Measurements from ENCODE around the gene STAB2.

STAB2 gene

DNA sequence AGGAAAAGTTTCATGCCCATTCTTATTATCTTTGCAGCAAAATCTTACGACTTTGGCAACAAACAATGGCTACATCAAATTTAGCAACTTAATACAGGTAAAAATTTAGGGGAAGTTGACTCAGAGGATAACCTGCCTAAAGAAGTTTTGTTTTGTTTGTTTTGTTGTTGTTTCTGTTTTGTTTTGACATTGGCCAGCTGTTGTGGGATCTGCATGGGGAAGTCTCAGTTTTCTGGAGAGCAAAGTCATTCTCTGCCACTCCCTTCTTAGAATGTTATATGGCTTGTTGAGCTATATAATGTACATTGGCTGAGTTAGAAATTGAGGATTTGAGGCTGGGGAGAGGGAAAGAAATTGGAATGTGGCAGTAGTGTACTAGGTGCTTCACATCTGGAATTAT, 144.5 kb downstream of the STAB2 start:
- Histone ChIP-seq H3K9me2 (ENCODE audit: low read depth, low read length) (no peaks in the 10 kb centered on the region), H3K9me3 (ENCODE audit: low read length) (no peaks in the 10 kb centered on the region), H4K20me1 (ENCODE audit: insufficient read depth, low read length) (no peaks in the 10 kb centered on the region), H3K4me2 (ENCODE audit: low read length) (no peak overlapping the region), H3K27ac (ENCODE audit: low read depth, low read length, poor library complexity, severe bottlenecking) (no peak overlapping the region), H3F3A (ENCODE audit: insufficient read depth, low read length) (no peaks in the 10 kb centered on the region), H3K36me3 (ENCODE audit: insufficient read depth, low read length) (no peaks in the 10 kb centered on the region), H3K4me1 (ENCODE audit: insufficient read depth, low read length, severe bottlenecking) (no peaks in the 10 kb centered on the region), H3K79me2 (ENCODE audit: insufficient read depth, low read length) (no peaks in the 10 kb centered on the region), H3K27me3 (ENCODE audit: insufficient read depth, low read length) (no peaks in the 10 kb centered on the region), H2AFZ (ENCODE audit: low read length) (no peak overlapping the region), H3K4me3 (ENCODE audit: low read depth, low read length, poor library complexity, severe bottlenecking) (no peak overlapping the region), H3K9ac (ENCODE audit: low read length) (no peak overlapping the region)
- no peak for TF ChIP-seq EZH2 (IDR thresholded peaks at IDR 0.05; ENCODE audit: borderline replicate concordance, low read length)
- TF ChIP-seq, protein P1, sequence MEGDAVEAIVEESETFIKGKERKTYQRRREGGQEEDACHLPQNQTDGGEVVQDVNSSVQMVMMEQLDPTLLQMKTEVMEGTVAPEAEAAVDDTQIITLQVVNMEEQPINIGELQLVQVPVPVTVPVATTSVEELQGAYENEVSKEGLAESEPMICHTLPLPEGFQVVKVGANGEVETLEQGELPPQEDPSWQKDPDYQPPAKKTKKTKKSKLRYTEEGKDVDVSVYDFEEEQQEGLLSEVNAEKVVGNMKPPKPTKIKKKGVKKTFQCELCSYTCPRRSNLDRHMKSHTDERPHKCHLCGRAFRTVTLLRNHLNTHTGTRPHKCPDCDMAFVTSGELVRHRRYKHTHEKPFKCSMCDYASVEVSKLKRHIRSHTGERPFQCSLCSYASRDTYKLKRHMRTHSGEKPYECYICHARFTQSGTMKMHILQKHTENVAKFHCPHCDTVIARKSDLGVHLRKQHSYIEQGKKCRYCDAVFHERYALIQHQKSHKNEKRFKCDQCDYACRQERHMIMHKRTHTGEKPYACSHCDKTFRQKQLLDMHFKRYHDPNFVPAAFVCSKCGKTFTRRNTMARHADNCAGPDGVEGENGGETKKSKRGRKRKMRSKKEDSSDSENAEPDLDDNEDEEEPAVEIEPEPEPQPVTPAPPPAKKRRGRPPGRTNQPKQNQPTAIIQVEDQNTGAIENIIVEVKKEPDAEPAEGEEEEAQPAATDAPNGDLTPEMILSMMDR (IDR thresholded peaks at IDR 0.05; ENCODE audit: low read length): no peak

DNA sequence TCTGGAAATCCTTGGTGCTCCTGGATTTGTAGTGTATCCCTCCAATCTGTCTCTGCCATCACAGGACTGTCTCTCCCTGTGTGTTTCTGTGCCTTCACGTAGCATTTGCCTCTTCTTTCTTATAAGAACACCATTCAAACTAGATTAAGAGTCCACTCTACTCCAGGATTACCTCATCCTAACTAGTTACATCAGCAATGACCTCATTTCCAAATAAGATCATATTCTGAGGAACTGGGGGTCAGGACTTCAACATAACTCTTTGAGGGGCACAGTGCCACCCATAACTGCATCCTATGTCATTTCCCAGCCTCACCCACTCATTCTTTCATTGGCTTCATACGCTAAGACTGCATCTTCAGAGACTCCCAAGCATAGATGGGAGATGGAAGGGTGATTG, 147.8 kb downstream of the STAB2 start:
- H3K4me1 ChIP-seq (ENCODE audit: insufficient read depth, low read length, severe bottlenecking): no peaks in the 10 kb centered on the region
- H3K9me2 ChIP-seq (ENCODE audit: low read depth, low read length): no peaks in the 10 kb centered on the region
- H3K79me2 ChIP-seq (ENCODE audit: insufficient read depth, low read length): no peaks in the 10 kb centered on the region
- H3K27me3 ChIP-seq (ENCODE audit: insufficient read depth, low read length): no peaks in the 10 kb centered on the region
- H2AFZ ChIP-seq (ENCODE audit: low read length): no peak overlapping the region
- H3K4me3 ChIP-seq (ENCODE audit: low read depth, low read length, poor library complexity, severe bottlenecking): no peak overlapping the region
- H3K4me2 ChIP-seq (ENCODE audit: low read length): no peak overlapping the region
- no peaks in the 10 kb centered on the region for H4K20me1 ChIP-seq (ENCODE audit: insufficient read depth, low read length)
- no peaks in the 10 kb centered on the region for H3K9me3 ChIP-seq (ENCODE audit: low read length)
- TF ChIP-seq, protein P1 (IDR thresholded peaks at IDR 0.05; ENCODE audit: low read length): no peak
- no peak for TF ChIP-seq EZH2 (IDR thresholded peaks at IDR 0.05; ENCODE audit: borderline replicate concordance, low read length)
- H3K9ac ChIP-seq (ENCODE audit: low read length): no peak overlapping the region
- no peaks in the 10 kb centered on the region for H3K36me3 ChIP-seq (ENCODE audit: insufficient read depth, low read length)
- no peaks in the 10 kb centered on the region for H3F3A ChIP-seq (ENCODE audit: insufficient read depth, low read length)
- no peak overlapping the region for H3K27ac ChIP-seq (ENCODE audit: low read depth, low read length, poor library complexity, severe bottlenecking)

DNA sequence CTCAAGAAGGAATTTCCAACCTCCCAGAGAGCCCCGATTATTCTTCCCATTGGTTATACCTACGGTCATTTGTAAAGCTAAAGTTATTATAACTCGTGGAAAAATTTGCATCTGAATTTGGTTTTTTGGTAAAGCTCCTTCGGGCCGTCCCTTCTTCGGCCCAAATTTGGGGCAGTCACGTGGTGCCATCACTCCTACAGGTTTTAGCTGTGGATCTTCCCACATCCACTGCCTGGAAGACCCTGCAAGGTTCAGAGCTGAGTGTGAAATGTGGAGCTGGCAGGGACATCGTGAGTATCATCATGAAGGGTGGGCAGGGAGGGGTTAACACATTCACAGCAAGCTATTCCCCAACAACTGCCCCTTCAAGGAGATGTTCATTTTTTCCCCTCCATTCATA, 148.2 kb downstream of the STAB2 start:
- Histone ChIP-seq H3K9ac (ENCODE audit: low read length) (no peak overlapping the region), H3K27ac (ENCODE audit: low read depth, low read length, poor library complexity, severe bottlenecking) (no peak overlapping the region), H3K79me2 (ENCODE audit: insufficient read depth, low read length) (no peaks in the 10 kb centered on the region), H3K4me1 (ENCODE audit: insufficient read depth, low read length, severe bottlenecking) (no peaks in the 10 kb centered on the region), H3K4me2 (ENCODE audit: low read length) (no peak overlapping the region), H3F3A (ENCODE audit: insufficient read depth, low read length) (no peaks in the 10 kb centered on the region), H3K27me3 (ENCODE audit: insufficient read depth, low read length) (no peaks in the 10 kb centered on the region), H3K9me2 (ENCODE audit: low read depth, low read length) (no peaks in the 10 kb centered on the region), H3K4me3 (ENCODE audit: low read depth, low read length, poor library complexity, severe bottlenecking) (no peak overlapping the region), H4K20me1 (ENCODE audit: insufficient read depth, low read length) (no peaks in the 10 kb centered on the region), H2AFZ (ENCODE audit: low read length) (no peak overlapping the region), H3K9me3 (ENCODE audit: low read length) (no peaks in the 10 kb centered on the region), H3K36me3 (ENCODE audit: insufficient read depth, low read length) (no peaks in the 10 kb centered on the region)
- TF ChIP-seq EZH2 (IDR thresholded peaks at IDR 0.05; ENCODE audit: borderline replicate concordance, low read length): no peak
- TF ChIP-seq, protein P1 (IDR thresholded peaks at IDR 0.05; ENCODE audit: low read length): no peak
